MM.1S (cell line): ENCODE results near the gene IL15RA.
"Not testable (repeated sequence)": the region's sequence is repeated elsewhere in the genome, so short reads cannot be mapped to it uniquely, and the experiment has no call there.

Experiments used
- DNase-seq: peaks from one replicate; pipeline ENCODE4 v3.0.0-alpha.2; 2015
- H2AFZ ChIP-seq: fragments of 300-600 bp; sonication (generic); 2 replicates; pipeline ENCODE4 v1.6.0; 2016; ENCODE audit warnings: antibody characterized with exemption, low read length
- H3F3A ChIP-seq: fragments of 300-600 bp; sonication (generic); 2 replicates; pipeline ENCODE4 v1.6.1; 2016; ENCODE audit warnings: mild to moderate bottlenecking, antibody characterized with exemption, low read length, moderate library complexity, mixed read lengths; ENCODE audit not compliant: insufficient read depth
- H3K27ac ChIP-seq: fragments of 300-600 bp; sonication (generic); 2 replicates; pipeline ENCODE4 v1.5.1; 2016; ENCODE audit warnings: mild to moderate bottlenecking, low read length
- H3K27me3 ChIP-seq: fragments of 300-600 bp; sonication (generic); replicated peaks from 2 replicates; pipeline ENCODE4 v1.6.0; 2016; ENCODE audit warnings: low read length; ENCODE audit not compliant: insufficient read depth
- H3K36me3 ChIP-seq: fragments of 300-600 bp; sonication (generic); replicated peaks from 2 replicates; pipeline ENCODE4 v1.6.1; 2016; ENCODE audit warnings: mild to moderate bottlenecking, low read length, mixed read lengths; ENCODE audit not compliant: insufficient read depth
- H3K4me1 ChIP-seq: fragments of 300-600 bp; sonication (generic); 2 replicates; pipeline ENCODE4 v1.6.1; 2016; ENCODE audit warnings: low read length, mixed read lengths
- H3K4me2 ChIP-seq: fragments of 300-600 bp; sonication (generic); 2 replicates; pipeline ENCODE4 v1.6.0; 2016; ENCODE audit warnings: low read depth, low read length
- H3K4me3 ChIP-seq: fragments of 300-600 bp; sonication (generic); 2 replicates; pipeline ENCODE4 v1.5.1; 2016; ENCODE audit warnings: low read length, mixed read lengths
- H3K79me2 ChIP-seq: fragments of 300-600 bp; sonication (generic); 2 replicates; pipeline ENCODE4 v1.6.1; 2016; ENCODE audit warnings: mixed run types, low read length, mixed read lengths
- H3K9ac ChIP-seq: fragments of 300-600 bp; sonication (generic); 2 replicates; pipeline ENCODE4 v1.6.1; 2016; ENCODE audit warnings: low read length, mixed read lengths
- H3K9me2 ChIP-seq: fragments of 300-600 bp; sonication (generic); replicated peaks from 2 replicates; pipeline ENCODE4 v1.6.1; 2016; ENCODE audit warnings: mild to moderate bottlenecking, low read length, mixed read lengths; ENCODE audit not compliant: insufficient read depth
- H3K9me3 ChIP-seq: fragments of 300-600 bp; sonication (generic); replicated peaks from 2 replicates; pipeline ENCODE4 v1.6.1; 2016; ENCODE audit warnings: mild to moderate bottlenecking, low read length, mixed read lengths; ENCODE audit not compliant: insufficient read depth
- H4K20me1 ChIP-seq: fragments of 300-600 bp; sonication (generic); 2 replicates; pipeline ENCODE4 v1.6.1; 2016; ENCODE audit warnings: mild to moderate bottlenecking, low read length, moderate library complexity, mixed read lengths; ENCODE audit not compliant: insufficient read depth
- EZH2 ChIP-seq: fragments of 300-600 bp; sonication (generic); optimal IDR thresholded peaks from 2 replicates; pipeline ENCODE3; 2017; ENCODE audit warnings: low read depth, mild to moderate bottlenecking, antibody characterized with exemption, low read length, mixed read lengths
- EZH2phosphoT487 ChIP-seq: fragments of 300-600 bp; sonication (generic); IDR thresholded peaks from 2 replicates; pipeline ENCODE4 v1.6.1; 2018; ENCODE audit warnings: antibody characterized with exemption, low read length
- TF ChIP-seq, protein P1 (sequence below): fragments of 300-600 bp; sonication (generic); IDR thresholded peaks from 2 replicates; pipeline ENCODE4 v1.5.1; 2016; ENCODE audit warnings: antibody characterized with exemption, low read length, mixed read lengths

The IL15RA gene

DNA sequence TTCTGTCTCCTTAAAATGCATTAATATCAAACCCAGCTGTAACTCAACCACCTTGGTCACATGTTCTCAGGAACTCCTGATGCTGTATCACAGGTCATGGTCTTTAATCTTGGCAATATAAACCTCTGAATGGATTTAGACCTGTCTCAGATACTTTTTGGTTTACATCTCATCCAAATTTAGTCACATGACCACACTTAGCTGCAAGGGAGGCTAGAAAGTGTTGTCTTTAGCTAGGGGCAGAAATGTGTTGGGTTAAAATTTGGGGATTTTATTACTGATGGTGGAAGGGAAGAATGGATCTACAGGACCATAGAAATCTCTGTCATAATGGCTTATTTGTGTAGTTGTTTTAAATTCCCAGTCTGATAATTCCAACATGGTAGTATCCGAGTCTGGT is 29.6 kb upstream of the IL15RA start:
- no peak for DNase-seq
- H3K9ac ChIP-seq = no peak overlapping the region
- no peaks in the 10 kb centered on the region for H3K9me3 ChIP-seq
- H3K9me2 ChIP-seq = no peaks in the 10 kb centered on the region
- H3K4me3 ChIP-seq = no peak overlapping the region
- no peaks in the 10 kb centered on the region for H3K79me2 ChIP-seq
- H3K27me3 ChIP-seq = no peaks in the 10 kb centered on the region
- no peaks in the 10 kb centered on the region for H4K20me1 ChIP-seq
- H2AFZ ChIP-seq = no peak overlapping the region
- H3F3A ChIP-seq = no peaks in the 10 kb centered on the region; the same call in 1 of the 2 replicates
- H3K4me2 ChIP-seq = no peak overlapping the region
- TF ChIP-seq EZH2 = no peak
- TF ChIP-seq, protein P1, sequence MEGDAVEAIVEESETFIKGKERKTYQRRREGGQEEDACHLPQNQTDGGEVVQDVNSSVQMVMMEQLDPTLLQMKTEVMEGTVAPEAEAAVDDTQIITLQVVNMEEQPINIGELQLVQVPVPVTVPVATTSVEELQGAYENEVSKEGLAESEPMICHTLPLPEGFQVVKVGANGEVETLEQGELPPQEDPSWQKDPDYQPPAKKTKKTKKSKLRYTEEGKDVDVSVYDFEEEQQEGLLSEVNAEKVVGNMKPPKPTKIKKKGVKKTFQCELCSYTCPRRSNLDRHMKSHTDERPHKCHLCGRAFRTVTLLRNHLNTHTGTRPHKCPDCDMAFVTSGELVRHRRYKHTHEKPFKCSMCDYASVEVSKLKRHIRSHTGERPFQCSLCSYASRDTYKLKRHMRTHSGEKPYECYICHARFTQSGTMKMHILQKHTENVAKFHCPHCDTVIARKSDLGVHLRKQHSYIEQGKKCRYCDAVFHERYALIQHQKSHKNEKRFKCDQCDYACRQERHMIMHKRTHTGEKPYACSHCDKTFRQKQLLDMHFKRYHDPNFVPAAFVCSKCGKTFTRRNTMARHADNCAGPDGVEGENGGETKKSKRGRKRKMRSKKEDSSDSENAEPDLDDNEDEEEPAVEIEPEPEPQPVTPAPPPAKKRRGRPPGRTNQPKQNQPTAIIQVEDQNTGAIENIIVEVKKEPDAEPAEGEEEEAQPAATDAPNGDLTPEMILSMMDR = no peak
- no peak for TF ChIP-seq EZH2phosphoT487
- H3K36me3 ChIP-seq = no peaks in the 10 kb centered on the region
- peaks cover 8% of the 10 kb centered on the region; the same call in 1 of the 2 replicates for H3K4me1 ChIP-seq
- no peak overlapping the region for H3K27ac ChIP-seq

DNA sequence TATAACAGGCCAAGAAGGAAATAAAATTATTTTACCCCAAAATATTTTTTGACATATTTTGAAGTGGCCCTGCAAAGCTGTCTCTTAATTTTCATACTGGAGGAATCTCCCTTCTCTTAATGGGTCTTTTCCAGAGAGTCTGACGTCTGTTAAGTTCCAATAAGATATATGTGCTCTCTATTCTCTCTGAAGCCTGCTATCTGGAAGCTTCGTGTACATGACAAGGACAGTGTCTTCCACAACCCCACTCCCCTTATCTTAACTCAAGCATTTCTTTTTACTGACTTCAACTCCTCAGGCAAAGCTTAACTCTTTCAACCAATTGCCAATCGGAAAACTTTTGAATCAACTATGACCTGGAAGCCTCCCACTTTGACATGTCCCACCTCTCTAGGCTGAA is 29.2 kb upstream of the IL15RA start:
- no peaks in the 10 kb centered on the region for H3K9me2 ChIP-seq
- no peaks in the 10 kb centered on the region for H3K27me3 ChIP-seq
- H4K20me1 ChIP-seq = no peaks in the 10 kb centered on the region
- no peak overlapping the region for H3K27ac ChIP-seq
- no peaks in the 10 kb centered on the region for H3K36me3 ChIP-seq
- H3K4me1 ChIP-seq = peaks cover 8% of the 10 kb centered on the region; the same call in 1 of the 2 replicates
- H3K4me3 ChIP-seq = no peak overlapping the region
- H3F3A ChIP-seq = no peaks in the 10 kb centered on the region; the same call in 1 of the 2 replicates
- no peak overlapping the region for H2AFZ ChIP-seq
- no peak for DNase-seq
- TF ChIP-seq EZH2 (no peak), EZH2phosphoT487 (no peak)
- TF ChIP-seq, protein P1 = no peak
- no peaks in the 10 kb centered on the region for H3K9me3 ChIP-seq
- no peak overlapping the region for H3K4me2 ChIP-seq
- no peaks in the 10 kb centered on the region for H3K79me2 ChIP-seq
- H3K9ac ChIP-seq = no peak overlapping the region

DNA sequence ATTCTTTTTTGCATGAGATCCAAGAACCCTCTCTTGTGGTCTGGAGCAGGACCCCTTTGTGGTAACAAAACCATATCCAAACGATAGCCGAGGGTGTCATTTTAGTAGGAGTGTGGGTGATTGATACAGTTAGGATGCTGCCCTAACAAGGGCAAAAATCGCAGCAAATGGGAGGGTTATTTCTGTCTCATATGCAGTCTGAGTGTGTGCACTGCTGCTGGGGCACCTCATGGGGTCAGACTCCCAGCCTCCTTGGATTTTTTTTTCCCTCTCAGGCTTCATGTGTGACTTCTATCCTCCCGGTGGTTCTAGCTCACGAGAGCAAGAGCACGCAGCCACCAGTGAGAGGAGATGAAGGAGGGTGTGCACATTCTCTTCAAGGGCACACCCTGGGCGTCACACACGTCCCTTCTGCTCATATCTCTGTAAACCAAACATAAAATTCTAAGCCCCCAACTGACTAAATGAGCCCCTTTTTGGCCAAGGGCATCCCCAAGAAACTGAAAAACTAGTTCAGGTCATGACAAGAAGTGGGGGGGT is 28.6 kb upstream of the IL15RA start:
- Histone ChIP-seq H3F3A (no peaks in the 10 kb centered on the region; the same call in 1 of the 2 replicates), H4K20me1 (no peaks in the 10 kb centered on the region), H3K27me3 (no peaks in the 10 kb centered on the region), H3K27ac (no peak overlapping the region), H3K79me2 (no peaks in the 10 kb centered on the region), H3K9ac (no peak overlapping the region), H3K4me2 (no peak overlapping the region), H3K36me3 (no peaks in the 10 kb centered on the region), H3K4me1 (peaks cover 8% of the 10 kb centered on the region; the same call in 1 of the 2 replicates), H3K9me2 (no peaks in the 10 kb centered on the region), H2AFZ (no peak overlapping the region), H3K9me3 (no peaks in the 10 kb centered on the region), H3K4me3 (no peak overlapping the region)
- no peak for DNase-seq
- no peak for TF ChIP-seq EZH2
- TF ChIP-seq, protein P1 = no peak
- no peak for TF ChIP-seq EZH2phosphoT487

DNA sequence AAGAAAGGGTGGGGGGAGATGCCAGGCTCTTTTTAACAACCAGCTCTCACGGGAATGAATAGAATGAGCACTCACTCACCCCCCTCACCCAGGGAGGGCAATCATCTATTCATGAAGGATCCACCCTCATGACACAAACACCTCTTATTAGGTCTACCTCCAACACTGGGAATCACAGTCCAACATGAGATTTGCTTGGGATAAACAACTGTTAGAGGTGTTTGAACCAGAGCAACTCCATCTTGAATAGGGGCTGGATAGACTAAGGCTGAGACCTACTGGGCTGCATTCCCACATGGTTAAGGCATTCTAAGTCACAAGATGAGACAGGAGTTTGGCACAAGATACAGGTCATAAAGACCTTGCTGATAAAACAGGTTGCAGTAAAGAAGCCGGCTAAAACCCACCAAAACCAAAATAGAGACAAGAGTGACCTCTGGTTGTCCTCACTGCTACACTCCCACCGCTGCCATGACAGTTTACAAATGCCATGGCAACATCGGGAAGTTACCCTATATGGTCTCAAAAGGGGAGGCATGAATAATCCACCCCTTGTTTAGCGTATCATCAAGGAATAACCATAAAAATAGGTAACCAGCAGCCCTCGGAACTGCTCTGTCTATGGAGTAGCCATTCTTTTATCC is 27.9 kb upstream of the IL15RA start:
- H3K9me2 ChIP-seq, H3K9ac ChIP-seq, H3K27me3 ChIP-seq, DNase-seq, H3K9me3 ChIP-seq, H3K4me3 ChIP-seq, H3K4me2 ChIP-seq, H3K4me1 ChIP-seq, H3K79me2 ChIP-seq, H4K20me1 ChIP-seq, H3K27ac ChIP-seq, H3F3A ChIP-seq, H2AFZ ChIP-seq, H3K36me3 ChIP-seq: not testable (repeated sequence)
